Measurements from ENCODE around the gene C9. TPM values are rescaled to one million over a fixed set of nuclear protein-coding genes. Genes with fewer than 3 reads are reported as not detected.

C9 gene
- polyA plus RNA-seq, 1 donor from 2014 or later, result not detected

- no peak overlapping the region for H2AFZ ChIP-seq (ENCODE audit: low read depth, low read length)
- H3K9me2 ChIP-seq (ENCODE audit: insufficient read depth, low read length), result no peaks in the 10 kb centered on the region
- no peaks in the 10 kb centered on the region for H3K27me3 ChIP-seq (ENCODE audit: insufficient read depth, low read depth, low read length)
- TF ChIP-seq EZH2 (IDR thresholded peaks at IDR 0.05; ENCODE audit: borderline replicate concordance, insufficient read depth, low read length, poor library complexity, severe bottlenecking), result no peak
- no peak for TF ChIP-seq SMC3 (conservative IDR thresholded peaks at IDR 0.05; ENCODE audit: poor library complexity)
- TF ChIP-seq, protein P1, sequence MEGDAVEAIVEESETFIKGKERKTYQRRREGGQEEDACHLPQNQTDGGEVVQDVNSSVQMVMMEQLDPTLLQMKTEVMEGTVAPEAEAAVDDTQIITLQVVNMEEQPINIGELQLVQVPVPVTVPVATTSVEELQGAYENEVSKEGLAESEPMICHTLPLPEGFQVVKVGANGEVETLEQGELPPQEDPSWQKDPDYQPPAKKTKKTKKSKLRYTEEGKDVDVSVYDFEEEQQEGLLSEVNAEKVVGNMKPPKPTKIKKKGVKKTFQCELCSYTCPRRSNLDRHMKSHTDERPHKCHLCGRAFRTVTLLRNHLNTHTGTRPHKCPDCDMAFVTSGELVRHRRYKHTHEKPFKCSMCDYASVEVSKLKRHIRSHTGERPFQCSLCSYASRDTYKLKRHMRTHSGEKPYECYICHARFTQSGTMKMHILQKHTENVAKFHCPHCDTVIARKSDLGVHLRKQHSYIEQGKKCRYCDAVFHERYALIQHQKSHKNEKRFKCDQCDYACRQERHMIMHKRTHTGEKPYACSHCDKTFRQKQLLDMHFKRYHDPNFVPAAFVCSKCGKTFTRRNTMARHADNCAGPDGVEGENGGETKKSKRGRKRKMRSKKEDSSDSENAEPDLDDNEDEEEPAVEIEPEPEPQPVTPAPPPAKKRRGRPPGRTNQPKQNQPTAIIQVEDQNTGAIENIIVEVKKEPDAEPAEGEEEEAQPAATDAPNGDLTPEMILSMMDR (IDR thresholded peaks at IDR 0.05; ENCODE audit: poor library complexity, severe bottlenecking), result no peak
- TF ChIP-seq RAD21 (conservative IDR thresholded peaks at IDR 0.05), result no peak
- no peak for TF ChIP-seq EP300 (conservative IDR thresholded peaks at IDR 0.05; ENCODE audit: poor library complexity, severe bottlenecking)
- TF ChIP-seq POLR2AphosphoS5 (IDR thresholded peaks at IDR 0.05), result no peak
- TF ChIP-seq MXI1 (conservative IDR thresholded peaks at IDR 0.05; ENCODE audit: poor library complexity, severe bottlenecking), result no peak
- no peak for TF ChIP-seq TAF1 (IDR thresholded peaks at IDR 0.05; ENCODE audit: low read depth)
- no peak for TF ChIP-seq REST (IDR thresholded peaks at IDR 0.05; ENCODE audit: borderline replicate concordance)
- no peak overlapping the region for H3K9ac ChIP-seq (ENCODE audit: low read length)
- no peak overlapping the region for H3K4me2 ChIP-seq (ENCODE audit: low read length)
- no peak overlapping the region for H3K4me3 ChIP-seq (ENCODE audit: low read length)
- no peaks in the 10 kb centered on the region for H4K20me1 ChIP-seq (ENCODE audit: insufficient read depth)
- no peaks in the 10 kb centered on the region for H3K9me3 ChIP-seq (ENCODE audit: low read length)
- no peaks in the 10 kb centered on the region for H3K79me2 ChIP-seq (replicated peaks; ENCODE audit: insufficient read depth, low read length)
- no peak overlapping the region for H3K27ac ChIP-seq (ENCODE audit: low read length)
- H3K36me3 ChIP-seq (ENCODE audit: insufficient read depth, low read length), result no peaks in the 10 kb centered on the region
- H3F3A ChIP-seq (ENCODE audit: insufficient read depth, low read length, poor library complexity, severe bottlenecking), result no peaks in the 10 kb centered on the region
Observed at GRCh38 chr5:39284552-39284951, 79.7 kb downstream of the C9 start.

DNA sequence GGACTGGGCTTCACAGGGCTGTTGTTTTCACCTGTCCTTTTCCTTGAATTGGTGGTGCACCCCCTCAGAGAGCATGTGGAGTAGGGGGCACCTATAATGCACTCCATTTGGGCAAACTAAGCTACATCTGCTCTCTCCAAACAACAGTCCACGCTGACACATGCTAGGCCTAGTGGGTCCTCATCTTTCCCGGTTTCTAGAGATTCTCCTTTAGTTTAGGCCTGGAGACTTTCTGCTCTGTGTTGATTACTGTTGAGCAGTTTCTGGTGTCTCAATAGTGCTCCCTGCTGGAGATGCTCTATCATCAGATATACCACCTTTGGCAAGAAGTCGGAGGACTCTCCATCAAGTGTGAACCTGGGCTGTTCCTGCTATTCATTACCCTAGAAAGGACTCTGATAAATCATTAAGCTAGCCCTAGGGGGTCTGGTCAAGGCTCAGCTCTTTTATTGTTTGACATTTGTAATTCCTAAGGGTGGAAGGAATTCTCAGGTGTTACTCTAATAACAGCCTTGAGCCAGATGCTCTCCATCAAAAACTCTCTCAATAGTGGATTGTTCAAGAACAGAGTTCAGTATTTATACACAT, 81.0 kb downstream of the C9 start:
- Histone ChIP-seq H3K4me2 (ENCODE audit: low read length) (no peak overlapping the region), H3K9me3 (ENCODE audit: low read length) (no peaks in the 10 kb centered on the region), H3F3A (ENCODE audit: insufficient read depth, low read length, poor library complexity, severe bottlenecking) (no peaks in the 10 kb centered on the region), H3K27ac (ENCODE audit: low read length) (no peak overlapping the region), H2AFZ (ENCODE audit: low read depth, low read length) (no peak overlapping the region), H3K27me3 (ENCODE audit: insufficient read depth, low read depth, low read length) (no peaks in the 10 kb centered on the region), H3K9ac (ENCODE audit: low read length) (no peak overlapping the region), H3K79me2 (replicated peaks; ENCODE audit: insufficient read depth, low read length) (no peaks in the 10 kb centered on the region), H3K4me3 (ENCODE audit: low read length) (no peak overlapping the region), H3K9me2 (ENCODE audit: insufficient read depth, low read length) (no peaks in the 10 kb centered on the region), H3K36me3 (ENCODE audit: insufficient read depth, low read length) (no peaks in the 10 kb centered on the region), H4K20me1 (ENCODE audit: insufficient read depth) (no peaks in the 10 kb centered on the region)
- no peak for TF ChIP-seq RAD21 (conservative IDR thresholded peaks at IDR 0.05)
- TF ChIP-seq, protein P1 (IDR thresholded peaks at IDR 0.05; ENCODE audit: poor library complexity, severe bottlenecking), result peak; percentile 18

Data from neural cell (in vitro differentiated cells).